Renal pelvis (tissue), 4 donors: ENCODE results near the gene SERPINA1. TPM values are rescaled to one million over a fixed set of nuclear protein-coding genes. Genes with fewer than 3 reads are reported as not detected.
A peak's percentile ranks its signal among the peaks of the same experiment; 100 is the strongest.
"Not testable (repeated sequence)": the region's sequence is repeated elsewhere in the genome, so short reads cannot be mapped to it uniquely, and the experiment has no call there.

Experiments
- DNase-seq: peaks from one replicate; pipeline ENCODE4 v3.0.0-alpha.2; 2013
- polyA plus RNA-seq, 3 donors: library from polyadenylated mRNA; unstranded; fragments of 120-200 nt; gene quantifications; one replicate each; pipeline ENCODE4 v1.2.1, GENCODE V29; 2013; ENCODE audit not compliant: insufficient read length in 3 of 3

SERPINA1 gene
- polyA plus RNA-seq, 3 donors: 72.2 to 105 (median 81.3) TPM

GRCh38 chr14:94355191-94355794 lies 33.1 kb downstream of the SERPINA1 start:
- DNase-seq: peak; percentile 12

DNA sequence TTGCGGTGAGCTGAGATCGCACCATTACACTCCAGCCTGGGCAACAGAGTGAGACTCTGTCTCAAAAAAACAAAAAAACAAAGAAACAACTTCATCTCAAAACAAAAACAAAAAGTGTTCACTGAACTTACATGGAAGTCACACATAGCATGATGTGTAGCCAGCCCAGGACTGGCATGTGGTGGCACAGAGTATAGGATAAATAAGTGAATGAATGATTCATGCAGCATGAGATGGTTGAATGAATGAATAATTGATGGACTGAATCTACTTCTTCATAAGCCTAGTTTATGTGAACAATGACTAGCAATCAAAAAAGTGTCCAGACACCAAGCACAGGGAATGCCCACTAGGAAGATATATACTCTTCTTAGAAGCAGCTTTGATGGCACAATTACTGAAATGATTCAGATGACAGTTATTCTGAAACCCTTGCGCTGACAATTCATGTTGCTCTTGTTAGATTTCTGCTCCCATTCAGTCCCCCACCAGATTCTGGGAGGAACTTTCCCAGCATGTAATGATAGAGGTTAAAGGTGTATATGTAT lies 33.7 kb downstream of the SERPINA1 start:
- DNase-seq: no peak

DNA sequence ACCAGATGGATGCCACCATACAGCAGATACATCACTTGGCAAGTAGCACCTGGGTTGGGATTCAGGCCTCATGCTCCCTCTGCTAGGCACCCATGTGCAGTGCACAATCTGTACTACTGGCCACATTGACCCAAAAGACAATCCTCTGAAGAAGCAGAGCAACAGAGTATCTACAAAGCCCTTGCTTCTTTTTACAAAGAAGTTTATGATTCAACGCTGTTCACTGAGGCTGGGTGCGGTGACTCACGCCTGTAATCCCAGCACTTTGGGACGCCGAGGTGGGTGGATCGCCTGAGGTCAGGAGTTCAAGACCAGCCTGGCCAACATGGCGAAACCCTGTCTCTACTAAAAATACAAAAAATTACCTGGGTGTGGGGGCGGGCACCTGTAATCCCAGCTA lies 34.2 kb downstream of the SERPINA1 start:
- not testable (repeated sequence) for DNase-seq

DNA sequence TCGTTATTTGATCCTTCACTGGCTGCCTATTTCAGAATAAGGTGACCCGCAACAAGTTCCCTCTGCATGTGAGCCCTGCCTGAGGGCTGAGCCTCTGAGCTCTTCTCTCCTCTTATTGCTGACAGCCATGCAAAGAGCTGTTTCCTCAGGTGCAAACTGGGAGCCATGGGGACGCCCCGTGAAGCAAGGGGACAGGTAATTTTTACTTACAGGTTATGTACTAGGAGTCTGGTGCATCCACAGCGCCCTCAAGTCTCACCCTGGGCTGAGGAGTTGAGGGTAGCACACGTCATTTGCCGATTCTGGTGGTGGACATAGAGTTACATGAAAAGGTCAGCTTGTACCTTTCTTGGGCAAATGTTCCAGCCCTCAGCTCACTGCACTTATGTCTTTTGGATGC lies 39.1 kb downstream of the SERPINA1 start:
- DNase-seq: no peak

DNA sequence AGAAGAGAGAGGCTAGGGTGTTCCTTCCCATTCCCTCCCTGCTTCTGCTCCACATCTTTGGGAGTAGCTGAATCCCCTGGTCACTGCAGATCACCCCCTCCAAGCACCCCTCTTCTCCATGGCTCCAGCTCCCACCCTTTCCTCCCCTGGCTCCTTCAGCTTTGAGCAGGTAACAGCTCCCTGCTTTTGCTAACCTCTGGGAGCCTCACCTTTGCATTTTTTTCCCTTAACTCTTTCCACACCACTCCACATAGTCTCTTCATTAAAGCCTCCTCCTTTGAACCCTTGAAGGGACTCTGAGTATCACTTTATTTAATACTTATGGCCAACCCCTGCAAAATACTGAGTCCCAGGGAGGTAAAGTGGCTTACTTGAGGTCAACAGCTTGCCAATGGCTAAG lies 39.6 kb downstream of the SERPINA1 start:
- no peak for DNase-seq

DNA sequence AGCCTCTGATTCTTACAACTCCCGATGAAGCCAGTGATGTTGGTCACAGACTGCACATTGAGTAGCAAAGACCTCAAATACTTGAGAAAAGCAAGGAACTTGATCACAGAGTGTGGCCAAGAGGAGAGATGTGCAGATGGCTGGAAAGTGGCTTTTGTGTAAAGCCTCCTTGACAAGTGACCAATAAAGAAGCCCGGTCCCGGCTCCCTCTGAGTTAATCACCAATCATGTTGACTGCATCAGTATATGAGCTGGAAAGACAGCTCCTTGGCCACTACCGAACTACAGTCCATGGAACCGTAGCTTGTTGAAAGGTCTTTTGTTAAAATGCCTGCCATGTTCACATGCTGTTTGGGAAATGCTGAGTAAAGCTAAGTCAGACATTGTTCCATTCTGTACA lies 41.6 kb downstream of the SERPINA1 start:
- no peak for DNase-seq

GRCh38 chr14:94346065-94346786 lies 42.2 kb downstream of the SERPINA1 start:
- DNase-seq: not testable (repeated sequence)

DNA sequence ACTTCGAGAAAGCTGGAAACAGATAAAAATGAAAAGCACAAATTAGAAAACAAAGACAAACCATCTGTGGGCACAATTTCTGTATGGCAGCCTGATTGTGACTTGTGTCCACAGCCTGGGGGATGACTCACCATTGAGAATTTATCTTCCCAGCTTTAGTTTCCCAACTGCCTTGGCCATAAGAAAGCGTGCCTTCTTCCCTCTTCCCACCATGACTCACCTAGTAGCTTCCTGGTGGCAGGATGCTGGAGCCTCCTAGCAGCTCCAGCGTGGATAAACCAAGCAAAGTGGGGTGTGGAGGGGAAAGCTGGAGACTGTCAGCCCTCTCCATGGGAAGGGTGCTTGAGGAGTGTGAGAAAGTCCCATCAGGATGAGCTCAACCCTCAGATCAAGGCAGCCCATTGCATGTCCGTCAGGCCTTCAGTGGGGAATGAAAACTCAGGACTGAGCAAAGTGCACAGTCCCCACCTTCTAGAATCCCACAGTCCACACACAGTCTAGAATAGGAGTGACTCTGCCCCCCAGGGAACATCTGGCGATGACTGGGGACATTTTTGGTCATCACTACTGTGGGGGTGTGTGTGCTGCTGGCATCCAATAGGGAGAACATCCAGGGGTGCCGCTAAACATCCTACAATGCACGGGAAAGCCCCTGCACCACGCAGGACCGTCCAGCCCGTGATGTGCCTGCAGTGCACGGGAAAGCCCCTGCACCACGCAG lies 42.9 kb downstream of the SERPINA1 start:
- no peak for DNase-seq

DNA sequence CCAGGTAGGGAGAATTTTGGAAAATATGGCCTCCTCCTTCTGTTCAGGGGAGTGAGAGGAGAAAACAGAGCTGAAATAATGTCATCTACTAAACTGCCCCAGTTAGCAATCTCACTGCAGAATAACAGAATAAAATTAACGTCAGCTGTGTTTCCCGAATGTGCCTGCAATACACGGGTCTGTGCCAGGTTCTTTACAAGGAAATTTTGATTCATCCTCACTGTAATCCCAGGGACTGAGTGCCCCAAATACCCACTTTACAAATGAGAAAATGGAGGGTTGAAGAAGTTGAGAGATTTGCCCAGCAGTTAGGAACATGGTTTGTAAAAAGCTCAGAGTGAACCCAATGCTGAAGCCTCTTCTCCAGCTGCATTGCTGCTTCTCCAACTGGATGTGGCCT lies 44.0 kb downstream of the SERPINA1 start:
- DNase-seq: no peak

DNA sequence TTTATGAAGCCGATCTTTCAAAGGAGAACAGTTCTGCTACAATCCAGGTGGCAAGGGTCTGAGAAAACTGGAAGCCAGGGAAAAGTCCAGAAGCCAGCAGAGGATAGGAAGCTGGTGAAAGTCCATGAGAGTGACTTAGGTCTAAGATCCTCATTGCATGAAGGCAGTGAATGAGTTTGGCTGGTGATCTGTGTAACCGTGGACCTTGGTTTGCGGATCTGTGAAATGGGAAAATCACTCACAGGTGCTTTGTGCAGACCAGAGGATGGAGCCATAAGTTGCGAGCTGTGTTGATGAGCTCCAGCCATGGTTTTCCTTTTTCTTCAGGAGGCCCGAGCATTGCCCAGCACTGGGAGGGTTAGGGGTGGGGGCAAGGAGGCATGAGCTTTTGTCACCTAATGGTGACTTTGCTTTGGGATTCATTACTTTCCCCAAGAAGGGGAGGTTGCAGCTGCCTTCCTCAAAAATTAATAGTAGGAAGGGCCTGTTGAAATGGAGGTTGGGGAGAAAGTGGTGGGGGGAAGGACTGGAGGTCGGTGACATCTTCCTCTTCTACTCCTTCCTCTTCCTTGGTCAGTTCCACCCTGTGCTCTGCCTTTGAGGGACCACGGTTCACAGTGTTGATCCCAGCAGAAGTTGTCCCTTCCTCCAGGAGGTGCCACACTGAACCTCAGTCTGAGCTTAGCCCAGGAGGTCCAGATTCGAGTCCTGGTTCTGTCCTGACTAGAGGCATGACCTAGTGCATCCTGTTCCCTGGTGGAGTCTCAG lies 45.0 kb downstream of the SERPINA1 start:
- no peak for DNase-seq

GRCh38 chr14:94342334-94342934 lies 46.0 kb downstream of the SERPINA1 start:
- DNase-seq: no peak

GRCh38 chr14:94341656-94342333 lies 46.6 kb downstream of the SERPINA1 start:
- no peak for DNase-seq

- no peak for DNase-seq
These were observed 47.9 kb downstream of the SERPINA1 start for GRCh38 chr14:94340533-94340932.

DNA sequence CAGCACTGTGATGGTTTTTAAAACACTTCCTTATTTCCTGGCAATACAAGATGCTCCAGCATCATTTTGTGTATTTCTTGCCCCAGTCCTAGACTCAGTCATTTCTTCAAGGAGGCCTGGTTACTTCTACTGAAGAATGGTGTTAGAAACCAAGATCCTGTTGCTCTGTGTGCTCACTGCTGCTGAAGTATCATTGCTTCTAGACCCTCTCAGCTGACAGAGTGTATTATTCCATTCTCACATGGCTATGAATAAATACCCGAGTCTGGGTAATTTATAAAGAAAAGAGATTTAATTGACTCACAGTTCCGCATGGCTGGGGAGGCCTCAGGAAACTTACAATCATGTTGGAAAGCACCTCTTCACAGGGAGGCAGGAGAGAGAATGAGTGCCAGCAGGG lies 50.4 kb downstream of the SERPINA1 start:
- no peak for DNase-seq

GRCh38 chr14:94337274-94337673 lies 51.1 kb downstream of the SERPINA1 start:
- DNase-seq: no peak

- no peak for DNase-seq
These were observed 53.5 kb downstream of the SERPINA1 start for GRCh38 chr14:94334872-94335271.

- no peak for DNase-seq
These were observed 55.8 kb downstream of the SERPINA1 start for GRCh38 chr14:94332587-94332986.

- no peak for DNase-seq
These were observed 56.3 kb downstream of the SERPINA1 start for GRCh38 chr14:94332063-94332583.

DNA sequence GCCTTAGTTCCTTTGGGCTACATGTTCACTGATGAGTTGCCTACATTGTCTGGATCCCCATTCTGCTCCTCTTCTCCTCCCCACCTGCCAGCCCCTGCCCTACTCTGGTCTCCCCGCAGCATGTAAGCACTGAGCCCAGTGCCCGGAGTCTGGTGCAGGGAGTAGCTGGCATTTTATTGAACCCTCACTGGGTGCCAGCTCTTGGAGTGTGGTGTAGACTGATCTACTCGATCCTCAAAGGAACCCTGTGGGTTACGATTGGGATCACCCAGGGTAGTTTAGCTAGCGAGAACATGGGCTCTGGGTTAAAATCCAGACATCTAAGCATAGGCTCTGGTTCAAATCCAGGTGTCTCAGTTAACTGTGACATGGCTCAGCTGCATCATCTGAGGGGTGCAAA lies 56.9 kb downstream of the SERPINA1 start:
- no peak for DNase-seq

DNA sequence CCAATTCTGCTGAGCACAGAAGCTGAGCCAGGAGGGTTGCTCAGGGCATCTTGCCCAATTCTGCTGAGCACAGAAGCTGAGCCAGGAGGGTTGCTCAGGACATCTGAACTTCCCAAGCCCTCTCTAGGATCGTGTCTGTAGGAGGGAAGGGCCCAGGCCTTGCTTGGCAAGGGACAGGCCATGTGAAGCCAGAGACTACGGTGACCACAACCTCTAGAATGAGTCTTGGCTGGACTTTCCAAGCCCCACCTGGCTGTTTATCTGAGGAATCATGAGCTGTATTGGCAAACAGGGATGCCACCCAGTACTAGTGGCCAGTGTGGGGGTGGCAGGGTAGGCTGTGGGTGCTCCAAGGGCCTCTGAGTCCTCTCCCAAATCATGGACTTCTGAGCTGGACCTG lies 57.5 kb downstream of the SERPINA1 start:
- no peak for DNase-seq

DNA sequence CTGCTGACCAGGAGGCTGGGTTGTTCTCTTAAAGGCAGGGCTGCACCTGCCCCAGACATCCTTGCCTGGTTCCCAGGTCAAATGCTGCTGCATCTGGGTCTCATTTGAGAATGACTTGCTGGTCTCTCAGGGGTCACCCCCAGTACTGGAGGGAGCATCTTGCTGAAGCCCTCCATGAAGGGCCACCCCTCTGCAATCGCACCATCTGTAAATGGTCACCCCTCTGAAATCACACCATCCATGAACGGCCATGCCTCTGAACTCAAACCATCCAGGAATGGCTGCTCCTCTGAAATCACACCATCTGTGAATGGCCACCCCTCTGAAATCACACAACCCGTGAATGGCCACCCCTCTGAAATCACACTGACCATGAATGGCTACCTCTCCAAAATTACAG lies 58.0 kb downstream of the SERPINA1 start:
- no peak for DNase-seq
